Measurements from ENCODE around the gene TRIM46. TPM values are rescaled to one million over a fixed set of nuclear protein-coding genes. Genes with fewer than 3 reads are reported as not detected.

TRIM46 gene
- total and polyA plus RNA-seq, 9 of the 15 experiments (the other 6 are each of a cell fraction or from before 2014, with no cell fraction given), result 0.05 to 0.60 (median 0.16) TPM; not detected in 3

DNA sequence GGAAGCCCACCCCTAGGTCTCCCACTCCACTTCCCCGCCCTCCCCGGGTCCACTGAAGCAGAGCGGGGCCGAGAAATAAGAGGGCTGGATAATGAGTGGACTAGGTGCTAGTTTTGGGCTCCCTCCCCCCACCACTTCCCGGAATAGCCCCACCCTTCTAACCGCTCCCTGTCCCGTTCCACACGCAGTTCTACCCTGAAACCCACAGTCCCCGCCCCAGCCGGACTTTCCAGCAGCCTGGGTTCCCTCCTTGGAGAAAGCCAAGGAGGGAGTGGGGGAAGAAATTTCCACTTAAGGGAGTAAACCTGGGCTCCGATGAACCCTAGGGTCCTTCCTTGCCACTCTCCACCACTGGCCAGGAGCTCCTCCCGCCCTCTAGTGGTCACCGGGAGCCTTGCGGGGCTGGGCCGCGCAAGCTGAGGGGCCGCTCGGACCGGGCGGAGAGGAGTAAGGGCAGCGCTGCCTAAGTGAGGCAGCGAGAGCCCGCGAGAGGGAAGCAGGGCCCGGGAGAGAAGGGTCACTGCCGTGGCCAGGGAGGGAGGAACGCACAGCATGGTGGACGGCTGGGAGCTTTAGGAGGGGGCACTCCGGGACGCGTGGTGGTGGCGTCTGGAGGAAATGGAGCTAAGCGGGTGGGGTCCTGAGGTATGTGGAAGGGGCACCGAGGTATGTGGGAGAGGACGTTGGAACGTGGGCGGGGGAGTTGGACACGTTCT, 19.8 kb downstream of the TRIM46 start (continued):
- TF ChIP-seq MNT (conservative IDR thresholded peaks at IDR 0.05) (peak; percentile 25 to 71; a peak in 3 of 4 replicates), ERF (CRISPR knock-in tag; IDR thresholded peaks at IDR 0.05) (peak; percentile 46; the same call in 1 of the 2 replicates), LARP7 (IDR thresholded peaks at IDR 0.05) (no peak; the same call in 1 of the 2 replicates), SUPT5H (IDR thresholded peaks at IDR 0.05) (peak; percentile 89), MYC (IDR thresholded peaks at IDR 0.05; ENCODE audit: low read depth, low read length) (peak; percentile 61; the same call in 1 of the 2 replicates), MYC (CRISPR knock-in tag; IDR thresholded peaks at IDR 0.05; ENCODE audit: borderline replicate concordance, low read depth) (no peak), HDAC1 (IDR thresholded peaks at IDR 0.05) (peak in 1 of 2 experiments; percentile 62; a peak in 1 of 4 replicates), RCOR1 (IDR thresholded peaks at IDR 0.05; ENCODE audit: borderline replicate concordance in 1 of 2, low read depth in 2 of 2, low read length in 2 of 2) (peak in 1 of 2 experiments; percentile 66; a peak in 1 of 4 replicates), ZNF436 (CRISPR knock-in tag; IDR thresholded peaks at IDR 0.05) (no peak), MCM3 (IDR thresholded peaks at IDR 0.05) (no peak)
- TF ChIP-seq, protein P1, sequence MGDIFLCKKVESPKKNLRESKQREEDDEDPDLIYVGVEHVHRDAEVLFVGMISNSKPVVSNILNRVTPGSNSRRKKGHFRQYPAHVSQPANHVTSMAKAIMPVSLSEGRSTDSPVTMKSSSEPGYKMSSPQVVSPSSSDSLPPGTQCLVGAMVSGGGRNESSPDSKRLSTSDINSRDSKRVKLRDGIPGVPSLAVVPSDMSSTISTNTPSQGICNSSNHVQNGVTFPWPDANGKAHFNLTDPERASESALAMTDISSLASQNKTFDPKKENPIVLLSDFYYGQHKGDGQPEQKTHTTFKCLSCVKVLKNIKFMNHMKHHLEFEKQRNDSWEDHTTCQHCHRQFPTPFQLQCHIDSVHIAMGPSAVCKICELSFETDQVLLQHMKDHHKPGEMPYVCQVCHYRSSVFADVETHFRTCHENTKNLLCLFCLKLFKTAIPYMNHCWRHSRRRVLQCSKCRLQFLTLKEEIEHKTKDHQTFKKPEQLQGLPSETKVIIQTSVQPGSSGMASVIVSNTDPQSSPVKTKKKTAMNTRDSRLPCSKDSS (IDR thresholded peaks at IDR 0.05; ENCODE audit: low read depth, partially characterized antibody), result no peak
- TF ChIP-seq, protein P2, sequence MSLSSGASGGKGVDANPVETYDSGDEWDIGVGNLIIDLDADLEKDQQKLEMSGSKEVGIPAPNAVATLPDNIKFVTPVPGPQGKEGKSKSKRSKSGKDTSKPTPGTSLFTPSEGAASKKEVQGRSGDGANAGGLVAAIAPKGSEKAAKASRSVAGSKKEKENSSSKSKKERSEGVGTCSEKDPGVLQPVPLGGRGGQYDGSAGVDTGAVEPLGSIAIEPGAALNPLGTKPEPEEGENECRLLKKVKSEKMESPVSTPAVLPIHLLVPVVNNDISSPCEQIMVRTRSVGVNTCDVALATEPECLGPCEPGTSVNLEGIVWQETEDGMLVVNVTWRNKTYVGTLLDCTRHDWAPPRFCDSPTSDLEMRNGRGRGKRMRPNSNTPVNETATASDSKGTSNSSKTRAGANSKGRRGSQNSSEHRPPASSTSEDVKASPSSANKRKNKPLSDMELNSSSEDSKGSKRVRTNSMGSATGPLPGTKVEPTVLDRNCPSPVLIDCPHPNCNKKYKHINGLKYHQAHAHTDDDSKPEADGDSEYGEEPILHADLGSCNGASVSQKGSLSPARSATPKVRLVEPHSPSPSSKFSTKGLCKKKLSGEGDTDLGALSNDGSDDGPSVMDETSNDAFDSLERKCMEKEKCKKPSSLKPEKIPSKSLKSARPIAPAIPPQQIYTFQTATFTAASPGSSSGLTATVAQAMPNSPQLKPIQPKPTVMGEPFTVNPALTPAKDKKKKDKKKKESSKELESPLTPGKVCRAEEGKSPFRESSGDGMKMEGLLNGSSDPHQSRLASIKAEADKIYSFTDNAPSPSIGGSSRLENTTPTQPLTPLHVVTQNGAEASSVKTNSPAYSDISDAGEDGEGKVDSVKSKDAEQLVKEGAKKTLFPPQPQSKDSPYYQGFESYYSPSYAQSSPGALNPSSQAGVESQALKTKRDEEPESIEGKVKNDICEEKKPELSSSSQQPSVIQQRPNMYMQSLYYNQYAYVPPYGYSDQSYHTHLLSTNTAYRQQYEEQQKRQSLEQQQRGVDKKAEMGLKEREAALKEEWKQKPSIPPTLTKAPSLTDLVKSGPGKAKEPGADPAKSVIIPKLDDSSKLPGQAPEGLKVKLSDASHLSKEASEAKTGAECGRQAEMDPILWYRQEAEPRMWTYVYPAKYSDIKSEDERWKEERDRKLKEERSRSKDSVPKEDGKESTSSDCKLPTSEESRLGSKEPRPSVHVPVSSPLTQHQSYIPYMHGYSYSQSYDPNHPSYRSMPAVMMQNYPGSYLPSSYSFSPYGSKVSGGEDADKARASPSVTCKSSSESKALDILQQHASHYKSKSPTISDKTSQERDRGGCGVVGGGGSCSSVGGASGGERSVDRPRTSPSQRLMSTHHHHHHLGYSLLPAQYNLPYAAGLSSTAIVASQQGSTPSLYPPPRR (CRISPR knock-in tag; IDR thresholded peaks at IDR 0.05; ENCODE audit: borderline replicate concordance), result no peak
- TF ChIP-seq, protein P3, sequence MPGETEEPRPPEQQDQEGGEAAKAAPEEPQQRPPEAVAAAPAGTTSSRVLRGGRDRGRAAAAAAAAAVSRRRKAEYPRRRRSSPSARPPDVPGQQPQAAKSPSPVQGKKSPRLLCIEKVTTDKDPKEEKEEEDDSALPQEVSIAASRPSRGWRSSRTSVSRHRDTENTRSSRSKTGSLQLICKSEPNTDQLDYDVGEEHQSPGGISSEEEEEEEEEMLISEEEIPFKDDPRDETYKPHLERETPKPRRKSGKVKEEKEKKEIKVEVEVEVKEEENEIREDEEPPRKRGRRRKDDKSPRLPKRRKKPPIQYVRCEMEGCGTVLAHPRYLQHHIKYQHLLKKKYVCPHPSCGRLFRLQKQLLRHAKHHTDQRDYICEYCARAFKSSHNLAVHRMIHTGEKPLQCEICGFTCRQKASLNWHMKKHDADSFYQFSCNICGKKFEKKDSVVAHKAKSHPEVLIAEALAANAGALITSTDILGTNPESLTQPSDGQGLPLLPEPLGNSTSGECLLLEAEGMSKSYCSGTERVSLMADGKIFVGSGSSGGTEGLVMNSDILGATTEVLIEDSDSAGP (CRISPR knock-in tag; IDR thresholded peaks at IDR 0.05), result no peak
- TF ChIP-seq, protein P4, sequence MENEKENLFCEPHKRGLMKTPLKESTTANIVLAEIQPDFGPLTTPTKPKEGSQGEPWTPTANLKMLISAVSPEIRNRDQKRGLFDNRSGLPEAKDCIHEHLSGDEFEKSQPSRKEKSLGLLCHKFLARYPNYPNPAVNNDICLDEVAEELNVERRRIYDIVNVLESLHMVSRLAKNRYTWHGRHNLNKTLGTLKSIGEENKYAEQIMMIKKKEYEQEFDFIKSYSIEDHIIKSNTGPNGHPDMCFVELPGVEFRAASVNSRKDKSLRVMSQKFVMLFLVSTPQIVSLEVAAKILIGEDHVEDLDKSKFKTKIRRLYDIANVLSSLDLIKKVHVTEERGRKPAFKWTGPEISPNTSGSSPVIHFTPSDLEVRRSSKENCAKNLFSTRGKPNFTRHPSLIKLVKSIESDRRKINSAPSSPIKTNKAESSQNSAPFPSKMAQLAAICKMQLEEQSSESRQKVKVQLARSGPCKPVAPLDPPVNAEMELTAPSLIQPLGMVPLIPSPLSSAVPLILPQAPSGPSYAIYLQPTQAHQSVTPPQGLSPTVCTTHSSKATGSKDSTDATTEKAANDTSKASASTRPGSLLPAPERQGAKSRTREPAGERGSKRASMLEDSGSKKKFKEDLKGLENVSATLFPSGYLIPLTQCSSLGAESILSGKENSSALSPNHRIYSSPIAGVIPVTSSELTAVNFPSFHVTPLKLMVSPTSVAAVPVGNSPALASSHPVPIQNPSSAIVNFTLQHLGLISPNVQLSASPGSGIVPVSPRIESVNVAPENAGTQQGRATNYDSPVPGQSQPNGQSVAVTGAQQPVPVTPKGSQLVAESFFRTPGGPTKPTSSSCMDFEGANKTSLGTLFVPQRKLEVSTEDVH (IDR thresholded peaks at IDR 0.05; ENCODE audit: low read depth, partially characterized antibody), result peak; percentile 60
